Measurements from ENCODE around the gene HS3ST4. TPM values are rescaled to one million over a fixed set of nuclear protein-coding genes. Genes with fewer than 3 reads are reported as not detected.

Gene HS3ST4
- total RNA-seq, 1 experiment from 2014 or later: not detected

- TF ChIP-seq ZBTB33 (IDR thresholded peaks at IDR 0.05; ENCODE audit: extremely low read depth, insufficient replicate concordance, low read length) (no peak), EGR1 (IDR thresholded peaks at IDR 0.05; ENCODE audit: low read depth) (no peak), SIN3A (IDR thresholded peaks at IDR 0.05; ENCODE audit: low read depth) (no peak), ELF1 (IDR thresholded peaks at IDR 0.05; ENCODE audit: borderline replicate concordance, low read depth) (no peak), POLR2A (IDR thresholded peaks at IDR 0.05; ENCODE audit: borderline replicate concordance, extremely low read depth, insufficient read depth, insufficient read length) (no peak), ZFX (IDR thresholded peaks at IDR 0.05) (no peak)
Observed at GRCh38 chr16:25729188-25729915, 37.6 kb downstream of the HS3ST4 start (continued).

- Histone ChIP-seq H3K27me3 (ENCODE audit: insufficient read depth, low read length) (peaks cover 8% of the 10 kb centered on the region; the same call in 1 of the 2 replicates), H3K27ac (ENCODE audit: low read depth, low read length) (no peak overlapping the region), H2AFZ (ENCODE audit: low read depth, low read length, poor library complexity, severe bottlenecking) (no peak overlapping the region), H3K4me3 (replicated peaks in 1 of 2; ENCODE audit: low read depth in 1 of 2, low read length in 2 of 2) (no peak overlapping the region), H3K36me3 (ENCODE audit: control insufficient read depth in 1 of 2, insufficient read depth in 2 of 2, low read length in 2 of 2) (no peaks in the 10 kb centered on the region), H4K20me1 (ENCODE audit: insufficient read depth) (no peaks in the 10 kb centered on the region), H3K9me3 (ENCODE audit: control insufficient read depth in 1 of 2, insufficient read depth in 1 of 2, low read depth in 1 of 2, low read length in 2 of 2) (no peaks in the 10 kb centered on the region), H3K9ac (ENCODE audit: low read length) (no peak overlapping the region), H3K79me2 (ENCODE audit: insufficient read depth, low read length) (no peaks in the 10 kb centered on the region), H3K9me2 (ENCODE audit: insufficient read depth) (no peaks in the 10 kb centered on the region), H3K4me2 (ENCODE audit: low read length) (no peak overlapping the region), H3K4me1 (ENCODE audit: control insufficient read depth in 1 of 2, insufficient read depth in 2 of 2, low read length in 2 of 2) (no peaks in the 10 kb centered on the region)
- CTCF ChIA-PET: no interaction called here
- no TSS peak for BruUV-seq (replicated peaks)
- intact Hi-C loops (cut with micrococcal nuclease): no loop called here
- no peak for ATAC-seq
- RAD21 ChIA-PET (ENCODE audit: low non-redundant PET in 1 of 2, low total read pairs in 2 of 2, uncharacterized antibody in 2 of 2, unreplicated experiment in 2 of 2): no interaction called here
- no peak for DNase-seq (ENCODE audit: low read depth, low spot score)
- POLR2A ChIA-PET: no interaction called here
- TF ChIP-seq ZFX (IDR thresholded peaks at IDR 0.05) (no peak), EZH2phosphoT487 (IDR thresholded peaks at IDR 0.05; ENCODE audit: borderline replicate concordance) (no peak), POLR2AphosphoS5 (IDR thresholded peaks at IDR 0.05; ENCODE audit: low read depth, low read length) (no peak), EGR1 (IDR thresholded peaks at IDR 0.05; ENCODE audit: low read depth) (no peak), POLR2A (IDR thresholded peaks at IDR 0.05; ENCODE audit: borderline replicate concordance, extremely low read depth, insufficient read depth, insufficient read length) (no peak), EZH2 (IDR thresholded peaks at IDR 0.05) (no peak), SRF (IDR thresholded peaks at IDR 0.05; ENCODE audit: low read depth) (no peak), CEBPB (IDR thresholded peaks at IDR 0.05; ENCODE audit: low read depth) (no peak), CBX3 (IDR thresholded peaks at IDR 0.05; ENCODE audit: low read depth) (no peak), REST (IDR thresholded peaks at IDR 0.05; ENCODE audit: low read depth) (no peak), FOSL1 (IDR thresholded peaks at IDR 0.05; ENCODE audit: low read depth) (no peak), ELF1 (IDR thresholded peaks at IDR 0.05; ENCODE audit: borderline replicate concordance, low read depth) (no peak)
Observed at GRCh38 chr16:25730396-25730795, 38.6 kb downstream of the HS3ST4 start.

Measured in HCT116 (cell line).